Loucy (cell line): ENCODE data around the gene DUSP7.

Experiments used
- EZH2phosphoT487 ChIP-seq: fragments of 200-600 bp; IDR thresholded peaks from 2 replicates; pipeline ENCODE4 v1.6.1; 2018; ENCODE audit warnings: antibody characterized with exemption, mild to moderate bottlenecking, moderate library complexity, borderline replicate concordance
- TF ChIP-seq, protein P1 (sequence below): fragments of 200-600 bp; sonication (generic); conservative IDR thresholded peaks from 2 replicates; pipeline ENCODE4 v1.5.1; 2014; ENCODE audit warnings: mild to moderate bottlenecking, antibody characterized with exemption, low read length

DNA sequence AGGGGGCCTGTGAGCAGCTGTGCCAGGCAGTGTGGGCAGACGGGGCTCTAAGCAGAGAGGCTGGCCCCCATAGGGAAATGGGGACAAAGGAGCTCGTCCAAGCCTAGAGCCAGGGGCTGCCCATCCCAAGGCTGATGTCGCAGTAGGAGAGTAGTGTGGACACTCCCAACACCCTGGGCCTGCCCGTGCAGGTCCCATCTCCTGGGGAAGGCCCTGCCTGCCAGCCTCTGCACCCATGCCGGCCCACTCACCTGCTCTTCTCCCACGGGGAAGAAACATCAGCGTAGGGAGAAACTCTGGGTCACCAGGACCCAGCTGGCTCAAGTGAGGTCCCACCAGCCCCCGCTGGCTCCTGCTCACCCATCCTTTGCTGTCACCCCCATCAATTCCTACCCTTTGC, 10.7 kb upstream of the DUSP7 start:
- TF ChIP-seq, protein P1, sequence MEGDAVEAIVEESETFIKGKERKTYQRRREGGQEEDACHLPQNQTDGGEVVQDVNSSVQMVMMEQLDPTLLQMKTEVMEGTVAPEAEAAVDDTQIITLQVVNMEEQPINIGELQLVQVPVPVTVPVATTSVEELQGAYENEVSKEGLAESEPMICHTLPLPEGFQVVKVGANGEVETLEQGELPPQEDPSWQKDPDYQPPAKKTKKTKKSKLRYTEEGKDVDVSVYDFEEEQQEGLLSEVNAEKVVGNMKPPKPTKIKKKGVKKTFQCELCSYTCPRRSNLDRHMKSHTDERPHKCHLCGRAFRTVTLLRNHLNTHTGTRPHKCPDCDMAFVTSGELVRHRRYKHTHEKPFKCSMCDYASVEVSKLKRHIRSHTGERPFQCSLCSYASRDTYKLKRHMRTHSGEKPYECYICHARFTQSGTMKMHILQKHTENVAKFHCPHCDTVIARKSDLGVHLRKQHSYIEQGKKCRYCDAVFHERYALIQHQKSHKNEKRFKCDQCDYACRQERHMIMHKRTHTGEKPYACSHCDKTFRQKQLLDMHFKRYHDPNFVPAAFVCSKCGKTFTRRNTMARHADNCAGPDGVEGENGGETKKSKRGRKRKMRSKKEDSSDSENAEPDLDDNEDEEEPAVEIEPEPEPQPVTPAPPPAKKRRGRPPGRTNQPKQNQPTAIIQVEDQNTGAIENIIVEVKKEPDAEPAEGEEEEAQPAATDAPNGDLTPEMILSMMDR = no peak
- TF ChIP-seq EZH2phosphoT487 = no peak
